Activated B cell treated with CpG ODN at 0.5 μM for 24 hours (primary cell): ENCODE results near the gene OTOP3. TPM values are rescaled to one million over a fixed set of nuclear protein-coding genes. Genes with fewer than 3 reads are reported as not detected.
A peak's percentile ranks its signal among the peaks of the same experiment; 100 is the strongest.

Source experiments
- ATAC-seq: fragments of 200-7000 bp; cut with Tn5 transposase; one replicate; pipeline ENCODE4 v1.10.0; 2021; ENCODE audit warnings: low read depth, mild to moderate bottlenecking, moderate library complexity
- CTCF ChIA-PET: fragments of 350-600 bp; sonication (Branson Sonifier 250); formaldehyde crosslinking; loops from one replicate; lab custom pipeline; 2021; ENCODE audit warnings: antibody characterized with exemption; lab: Charles Lee
- POLR2A ChIA-PET: fragments of 350-600 bp; sonication (Branson Sonifier 250); formaldehyde crosslinking; loops from one replicate; lab custom pipeline; 2021; ENCODE audit warnings: antibody characterized with exemption; lab: Charles Lee
- DNase-seq: peaks from one replicate; pipeline ENCODE4 v3.0.0; 2022
- H3K27ac Mint-ChIP-seq: one replicate; pipeline ENCODE4 v1.8.0; 2020; ENCODE audit warnings: mixed read lengths
- H3K27me3 Mint-ChIP-seq: one replicate; pipeline ENCODE4 v1.8.0; 2021; ENCODE audit warnings: mixed read lengths
- H3K36me3 Mint-ChIP-seq: one replicate; pipeline ENCODE4 v1.8.0; 2021; ENCODE audit warnings: low read depth, mixed read lengths
- H3K4me1 Mint-ChIP-seq: one replicate; pipeline ENCODE4 v1.8.0; 2021; ENCODE audit warnings: mixed read lengths
- H3K4me3 Mint-ChIP-seq: one replicate; pipeline ENCODE4 v1.8.0; 2020; ENCODE audit warnings: mild to moderate bottlenecking, mixed read lengths
- H3K9me3 Mint-ChIP-seq: one replicate; pipeline ENCODE4 v1.8.0; 2020; ENCODE audit warnings: mixed read lengths
- CTCF ChIP-seq: fragments of 200-600 bp; IDR thresholded peaks from one replicate; pipeline ENCODE4 v1.8.0; 2022; ENCODE audit warnings: antibody characterized with exemption, mild to moderate bottlenecking
- intact Hi-C: fragments of 100-400 bp; cut with micrococcal nuclease; formaldehyde crosslinking; loops from one replicate; pipeline ENCODE4 v1.15.1; 2024
- total RNA-seq: library from RNA; stranded (reverse); gene quantifications from 2 replicates; pipeline ENCODE4 v1.2.3, GENCODE V29; 2022

The OTOP3 gene
- total RNA-seq, 1 donor from 2014 or later: not detected

- intact Hi-C loops: loop anchor here (2.0 kb wide), 1 partner anchor 61 kb away; the partner anchor contains the start of genes ATP5PD and KCTD2
Measured at GRCh38 chr17:74986206-74986576, 50.5 kb downstream of the OTOP3 start.

GRCh38 chr17:74987418-74987908, 51.8 kb downstream of the OTOP3 start, which contains the start of gene CDR2L:
TSS of gene CDR2L (plus strand) at chr17:74987632. CDS start at chr17:74988044, 412 bp downstream.
- no peaks in the 10 kb centered on the region for H3K36me3 Mint-ChIP-seq
- peaks cover 12% of the 10 kb centered on the region for H3K4me1 Mint-ChIP-seq
- peak within 1 kb of the TSS; percentile 81 for H3K4me3 Mint-ChIP-seq
- intact Hi-C loops: loop anchor here (1.0 to 2.0 kb wide), 4 partner anchors 15 to 59 kb away; partner anchors contain the start of genes ATP5PD, HID1, KCTD2 and MRPL58
- H3K27me3 Mint-ChIP-seq: peaks cover 4% of the 10 kb centered on the region
- H3K9me3 Mint-ChIP-seq: no peaks in the 10 kb centered on the region
- no peak for TF ChIP-seq CTCF
- ChIA-PET POLR2A (interaction anchor here (0.5 to 2.9 kb wide), 6 partner anchors 15 to 302 kb away, joined by 3 to 23 read pairs (median 4); partner anchors contain the start of genes HID1, MRPL58 and SLC25A19), CTCF (interaction anchor here (0.7 to 2.0 kb wide), 6 partner anchors 15 to 194 kb away, joined by 3 to 9 read pairs (median 3); partner anchors contain the start of genes HID1, MRPL58 and NT5C)
- DNase-seq (peak; percentile 95), ATAC-seq (peak; percentile 98)
- peak within 1 kb of the TSS; percentile 64 for H3K27ac Mint-ChIP-seq

More at GRCh38 chr17:74986206-74986576, 50.5 kb downstream of the OTOP3 start:
- DNase-seq: no peak
- no peak overlapping the region for H3K27ac Mint-ChIP-seq
- H3K4me1 Mint-ChIP-seq: peaks cover 21% of the 10 kb centered on the region
- peaks cover 4% of the 10 kb centered on the region for H3K27me3 Mint-ChIP-seq
- ATAC-seq: no peak
- POLR2A ChIA-PET: no interaction called here
- H3K36me3 Mint-ChIP-seq: no peaks in the 10 kb centered on the region
- TF ChIP-seq CTCF: no peak
- H3K9me3 Mint-ChIP-seq: no peaks in the 10 kb centered on the region
- no peak overlapping the region for H3K4me3 Mint-ChIP-seq
- CTCF ChIA-PET: no interaction called here

GRCh38 chr17:74987909-74988711, 52.4 kb downstream of the OTOP3 start:
- no peaks in the 10 kb centered on the region for H3K9me3 Mint-ChIP-seq

GRCh38 chr17:74990581-74991105, 54.9 kb downstream of the OTOP3 start:
- TF ChIP-seq CTCF: no peak
- POLR2A ChIA-PET: interaction anchor here (0.5 to 1.1 kb wide), 5 partner anchors 19 to 394 kb away, joined by 3 to 6 read pairs (median 3); partner anchors contain the start of gene MRPL58
- intact Hi-C loops: no loop called here
- Mint-ChIP-seq H3K27ac (no peak overlapping the region), H3K4me1 (peaks cover 12% of the 10 kb centered on the region), H3K9me3 (no peaks in the 10 kb centered on the region), H3K36me3 (no peaks in the 10 kb centered on the region), H3K4me3 (no peak overlapping the region), H3K27me3 (peaks cover 4% of the 10 kb centered on the region)
- DNase-seq: no peak
- no peak for ATAC-seq
- CTCF ChIA-PET: no interaction called here

More at GRCh38 chr17:74987909-74988711, 52.4 kb downstream of the OTOP3 start:
- Mint-ChIP-seq H3K36me3 (no peaks in the 10 kb centered on the region), H3K27me3 (peaks cover 4% of the 10 kb centered on the region), H3K27ac (no peak overlapping the region), H3K4me1 (peaks cover 12% of the 10 kb centered on the region), H3K4me3 (peak overlapping the region; percentile 71)
- POLR2A ChIA-PET: interaction anchor here (0.8 to 2.9 kb wide), 3 partner anchors 24 to 301 kb away, joined by 3 to 23 read pairs (median 3); partner anchors contain the start of genes MRPL58 and SLC25A19
- DNase-seq (no peak), ATAC-seq (peak; percentile 46)
- intact Hi-C loops: loop anchor here (1.0 to 2.0 kb wide), 4 partner anchors 16 to 59 kb away; partner anchors contain the start of genes ATP5PD, HID1, KCTD2 and MRPL58
- no peak for TF ChIP-seq CTCF
- CTCF ChIA-PET: interaction anchor here (0.7 to 2.0 kb wide), 7 partner anchors 9 to 193 kb away, joined by 3 to 9 read pairs (median 3); partner anchors contain the start of genes HID1, MRPL58 and NT5C
